ENCODE results near the gene TRMT44.

GRCh38 chr4:8517946-8518345, 77.4 kb downstream of the TRMT44 start:
- TF ChIP-seq POLR2A (IDR thresholded peaks at IDR 0.05; ENCODE audit: low read length): no peak
- no peak for TF ChIP-seq GATA1 (IDR thresholded peaks at IDR 0.05; ENCODE audit: low read depth, low read length)
